Activated naive CD8-positive, alpha-beta T cell (primary cell): ENCODE results near the gene FGF2.
"Not testable (repeated sequence)": the region's sequence is repeated elsewhere in the genome, so short reads cannot be mapped to it uniquely, and the experiment has no call there.

Experiments
- H3K27ac Mint-ChIP-seq: one replicate; pipeline ENCODE4 v1.8.0; 2021; ENCODE audit warnings: mixed read lengths
- H3K27me3 Mint-ChIP-seq: one replicate; pipeline ENCODE4 v1.8.0; 2021; ENCODE audit warnings: mixed read lengths
- H3K36me3 Mint-ChIP-seq: one replicate; pipeline ENCODE4 v1.8.0; 2021; ENCODE audit warnings: mixed read lengths
- H3K4me1 Mint-ChIP-seq: one replicate; pipeline ENCODE4 v1.8.0; 2021; ENCODE audit warnings: low read depth, mixed read lengths
- H3K4me3 Mint-ChIP-seq: one replicate; pipeline ENCODE4 v1.8.0; 2021; ENCODE audit warnings: mild to moderate bottlenecking, mixed read lengths
- H3K9me3 Mint-ChIP-seq: one replicate; pipeline ENCODE4 v1.8.0; 2021; ENCODE audit warnings: low read depth, mixed read lengths

Gene FGF2

GRCh38 chr4:122826079-122826527, 528 bp upstream of the FGF2 start:
- peaks cover 52% of the 10 kb centered on the region for H3K27me3 Mint-ChIP-seq
- H3K4me3 Mint-ChIP-seq = peak overlapping the region; percentile 78
- no peak overlapping the region for H3K27ac Mint-ChIP-seq
- no peaks in the 10 kb centered on the region for H3K9me3 Mint-ChIP-seq
- peaks cover 12% of the 10 kb centered on the region for H3K4me1 Mint-ChIP-seq
- no peaks in the 10 kb centered on the region for H3K36me3 Mint-ChIP-seq

GRCh38 chr4:122827258-122827878, 737 bp downstream of the FGF2 start:
- H3K27ac Mint-ChIP-seq = no peak overlapping the region
- peak overlapping the region; percentile 86 for H3K4me3 Mint-ChIP-seq
- no peaks in the 10 kb centered on the region for H3K9me3 Mint-ChIP-seq
- peaks cover 12% of the 10 kb centered on the region for H3K4me1 Mint-ChIP-seq
- H3K36me3 Mint-ChIP-seq = no peaks in the 10 kb centered on the region
- H3K27me3 Mint-ChIP-seq = peaks cover 51% of the 10 kb centered on the region

GRCh38 chr4:122827879-122828601, 1.4 kb downstream of the FGF2 start:
- Mint-ChIP-seq H3K4me1 (peaks cover 12% of the 10 kb centered on the region), H3K27me3 (peaks cover 56% of the 10 kb centered on the region), H3K9me3 (no peaks in the 10 kb centered on the region), H3K27ac (no peak overlapping the region), H3K36me3 (no peaks in the 10 kb centered on the region), H3K4me3 (peak overlapping the region; percentile 86)

- H3K27ac Mint-ChIP-seq = no peak overlapping the region
- no peaks in the 10 kb centered on the region for H3K36me3 Mint-ChIP-seq
- H3K9me3 Mint-ChIP-seq = no peaks in the 10 kb centered on the region
- peaks cover 42% of the 10 kb centered on the region for H3K27me3 Mint-ChIP-seq
- peaks cover 12% of the 10 kb centered on the region for H3K4me1 Mint-ChIP-seq
- no peak overlapping the region for H3K4me3 Mint-ChIP-seq
Measured at GRCh38 chr4:122830426-122831095, 3.9 kb downstream of the FGF2 start.

- Mint-ChIP-seq H3K4me1 (peaks cover 10% of the 10 kb centered on the region), H3K36me3 (no peaks in the 10 kb centered on the region), H3K27me3 (peaks cover 36% of the 10 kb centered on the region)
Measured at GRCh38 chr4:122831515-122832196, 5.0 kb downstream of the FGF2 start.

GRCh38 chr4:122832732-122833131, 6.1 kb downstream of the FGF2 start:
- H3K27me3 Mint-ChIP-seq = peaks cover 37% of the 10 kb centered on the region
- H3K36me3 Mint-ChIP-seq = no peaks in the 10 kb centered on the region
- no peak overlapping the region for H3K4me3 Mint-ChIP-seq
- peaks cover 8% of the 10 kb centered on the region for H3K4me1 Mint-ChIP-seq
- no peak overlapping the region for H3K27ac Mint-ChIP-seq
- H3K9me3 Mint-ChIP-seq = no peaks in the 10 kb centered on the region

More at GRCh38 chr4:122831515-122832196, 5.0 kb downstream of the FGF2 start:
- no peaks in the 10 kb centered on the region for H3K9me3 Mint-ChIP-seq
- no peak overlapping the region for H3K4me3 Mint-ChIP-seq
- no peak overlapping the region for H3K27ac Mint-ChIP-seq

- Mint-ChIP-seq H3K9me3 (no peaks in the 10 kb centered on the region), H3K4me1 (no peaks in the 10 kb centered on the region), H3K4me3 (no peak overlapping the region), H3K27ac (no peak overlapping the region), H3K27me3 (peaks cover 31% of the 10 kb centered on the region), H3K36me3 (no peaks in the 10 kb centered on the region)
Measured at GRCh38 chr4:122833999-122834398, 7.4 kb downstream of the FGF2 start.

GRCh38 chr4:122836941-122837340, 10.3 kb downstream of the FGF2 start:
- Mint-ChIP-seq H3K9me3 (no peaks in the 10 kb centered on the region), H3K4me3 (no peak overlapping the region), H3K27me3 (peaks cover 18% of the 10 kb centered on the region), H3K27ac (no peak overlapping the region), H3K36me3 (no peaks in the 10 kb centered on the region), H3K4me1 (no peaks in the 10 kb centered on the region)

GRCh38 chr4:122838034-122838433, 11.4 kb downstream of the FGF2 start:
- Mint-ChIP-seq H3K36me3 (no peaks in the 10 kb centered on the region), H3K27me3 (peaks cover 11% of the 10 kb centered on the region), H3K4me1 (no peaks in the 10 kb centered on the region), H3K27ac (no peak overlapping the region), H3K9me3 (no peaks in the 10 kb centered on the region), H3K4me3 (no peak overlapping the region)

- H3K4me1 Mint-ChIP-seq = no peaks in the 10 kb centered on the region
- peaks cover 12% of the 10 kb centered on the region for H3K27me3 Mint-ChIP-seq
- H3K27ac Mint-ChIP-seq = no peak overlapping the region
- no peaks in the 10 kb centered on the region for H3K9me3 Mint-ChIP-seq
- H3K4me3 Mint-ChIP-seq = no peak overlapping the region
- no peaks in the 10 kb centered on the region for H3K36me3 Mint-ChIP-seq
Measured at GRCh38 chr4:122842392-122842791, 15.8 kb downstream of the FGF2 start.

- Mint-ChIP-seq H3K27ac (no peak overlapping the region), H3K4me3 (no peak overlapping the region), H3K9me3 (no peaks in the 10 kb centered on the region), H3K36me3 (no peaks in the 10 kb centered on the region), H3K27me3 (peaks cover 10% of the 10 kb centered on the region), H3K4me1 (no peaks in the 10 kb centered on the region)
Measured at GRCh38 chr4:122842984-122843531, 16.4 kb downstream of the FGF2 start.

GRCh38 chr4:122844391-122844790, 17.8 kb downstream of the FGF2 start:
- not testable (repeated sequence) for H3K4me3 Mint-ChIP-seq, H3K4me1 Mint-ChIP-seq, H3K9me3 Mint-ChIP-seq, H3K27ac Mint-ChIP-seq, H3K36me3 Mint-ChIP-seq
- peaks cover 11% of the 10 kb centered on the region for H3K27me3 Mint-ChIP-seq

- no peaks in the 10 kb centered on the region for H3K4me1 Mint-ChIP-seq
- H3K27ac Mint-ChIP-seq = no peak overlapping the region
- no peak overlapping the region for H3K4me3 Mint-ChIP-seq
- H3K36me3 Mint-ChIP-seq = no peaks in the 10 kb centered on the region
- H3K27me3 Mint-ChIP-seq = peaks cover 10% of the 10 kb centered on the region
- H3K9me3 Mint-ChIP-seq = no peaks in the 10 kb centered on the region
Measured at GRCh38 chr4:122845066-122845465, 18.4 kb downstream of the FGF2 start.

GRCh38 chr4:122845760-122846159, 19.1 kb downstream of the FGF2 start:
- no peaks in the 10 kb centered on the region for H3K36me3 Mint-ChIP-seq
- no peaks in the 10 kb centered on the region for H3K4me1 Mint-ChIP-seq
- no peak overlapping the region for H3K4me3 Mint-ChIP-seq
- no peaks in the 10 kb centered on the region for H3K9me3 Mint-ChIP-seq
- peaks cover 10% of the 10 kb centered on the region for H3K27me3 Mint-ChIP-seq
- no peak overlapping the region for H3K27ac Mint-ChIP-seq

- Mint-ChIP-seq H3K4me1 (no peaks in the 10 kb centered on the region), H3K27me3 (peaks cover 11% of the 10 kb centered on the region), H3K27ac (no peak overlapping the region), H3K9me3 (no peaks in the 10 kb centered on the region), H3K4me3 (no peak overlapping the region), H3K36me3 (no peaks in the 10 kb centered on the region)
Measured at GRCh38 chr4:122847931-122848330, 21.3 kb downstream of the FGF2 start.
